ENCODE measurements around the gene LHX8.

Gene LHX8

DNA sequence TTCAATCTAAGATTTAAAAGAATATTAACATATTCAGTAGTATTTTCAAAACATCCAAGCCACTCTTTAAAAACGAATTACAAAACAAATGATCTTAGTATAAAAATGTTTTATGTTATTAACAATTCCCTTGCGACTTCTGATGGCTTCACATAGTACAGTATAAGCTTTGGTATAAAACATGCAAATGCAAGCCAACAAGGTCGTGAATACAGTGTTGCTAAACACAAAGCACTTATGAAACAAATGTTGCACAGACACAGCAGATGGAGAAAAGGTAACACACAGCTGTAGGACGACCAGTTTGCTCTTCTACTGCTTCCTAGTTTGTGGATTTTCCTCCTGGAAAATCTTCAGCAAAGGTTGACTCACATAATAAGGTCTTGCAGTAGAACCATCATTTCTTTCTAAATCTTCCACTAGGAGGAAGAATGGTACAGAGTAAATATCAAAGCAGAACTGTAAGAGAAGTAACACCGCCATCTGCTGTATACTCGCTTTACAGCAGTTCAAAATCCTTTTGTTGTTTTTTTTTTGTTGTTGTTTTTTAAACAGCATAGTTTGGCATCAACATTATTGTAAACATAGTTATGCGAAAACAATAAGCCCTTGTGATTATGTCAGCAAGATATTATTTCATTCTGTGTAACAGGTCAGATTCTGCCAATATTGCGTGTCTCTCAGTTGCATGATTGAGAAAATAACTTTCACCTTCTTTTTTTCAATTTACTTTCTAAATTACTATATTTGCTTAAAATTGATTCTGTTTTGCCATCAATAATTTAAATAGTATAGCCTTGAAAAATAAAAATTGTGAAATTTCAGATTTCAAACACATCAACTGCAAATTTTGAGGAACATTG lies 69.5 kb downstream of the LHX8 start:
- no peak for DNase-seq (ENCODE audit: low read depth)

DNA sequence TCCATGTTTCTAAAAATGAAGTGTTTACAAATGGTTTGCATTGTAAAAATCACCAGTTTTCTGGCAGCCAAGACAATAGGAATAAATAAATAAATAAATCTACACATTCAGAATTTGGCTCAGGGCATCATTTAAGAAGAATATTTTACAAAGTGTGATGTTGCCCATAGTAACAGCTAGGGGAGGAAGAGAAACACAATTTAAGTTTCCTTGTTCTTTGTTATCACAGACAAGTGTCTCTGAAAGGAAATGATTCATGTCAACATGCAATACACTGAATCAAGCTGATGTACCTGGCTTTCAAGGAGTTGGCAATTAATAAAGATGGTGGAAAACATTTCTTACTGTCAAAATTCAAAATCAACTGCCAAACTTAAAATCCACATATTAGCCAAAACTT lies 74.7 kb downstream of the LHX8 start:
- no peak for DNase-seq (ENCODE audit: low read depth)

All from stimulated activated CD8-positive, alpha-beta memory T cell treated with anti-CD3 and anti-CD28 coated beads, Interleukin-12 subunit alpha, Interleukin-12 subunit beta, amount 100 ng/mL, for 1 hour (primary cell).